T-helper 1 cell treated with Interleukin-12 subunit alpha and Interleukin-12 subunit beta and Interleukin-4 antibody, amounts not matched to agents 30 μg/mL and 1 μg/mL, for 36 hours (primary cell): ENCODE data around the gene FMN2.

Experiments used
- H3K27ac Mint-ChIP-seq: one replicate; pipeline ENCODE4 v1.8.0; 2021; ENCODE audit warnings: mild to moderate bottlenecking, mixed read lengths
- H3K27me3 Mint-ChIP-seq: one replicate; pipeline ENCODE4 v1.8.0; 2021; ENCODE audit warnings: low read depth, mixed read lengths
- H3K36me3 Mint-ChIP-seq: one replicate; pipeline ENCODE4 v1.8.0; 2021; ENCODE audit warnings: low read depth, mixed read lengths
- H3K4me1 Mint-ChIP-seq: one replicate; pipeline ENCODE4 v1.8.0; 2021; ENCODE audit warnings: low read depth, mixed read lengths
- H3K4me3 Mint-ChIP-seq: one replicate; pipeline ENCODE4 v1.8.0; 2021; ENCODE audit warnings: mild to moderate bottlenecking, moderate library complexity, mixed read lengths
- H3K9me3 Mint-ChIP-seq: one replicate; pipeline ENCODE4 v1.8.0; 2021; ENCODE audit warnings: mixed read lengths

FMN2 gene

DNA sequence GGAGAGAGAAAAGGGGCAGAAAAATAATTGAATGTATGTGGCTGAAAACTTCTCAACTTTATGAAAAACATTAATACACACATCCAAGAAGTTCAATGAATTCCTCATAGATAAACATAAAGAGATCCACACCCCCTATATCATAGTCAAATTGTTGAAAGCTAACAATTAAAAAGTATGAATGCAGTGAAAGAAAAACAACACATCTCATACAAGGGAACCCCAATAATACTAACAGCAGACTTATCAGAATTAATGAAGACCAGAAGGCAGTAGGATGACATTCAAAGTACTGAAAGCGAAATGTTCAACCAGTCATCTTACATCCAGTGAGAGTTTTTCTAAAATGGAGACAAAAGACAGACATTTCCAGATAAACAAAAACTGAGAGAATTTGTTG is 134.4 kb downstream of the FMN2 start:
- H3K36me3 Mint-ChIP-seq: no peaks in the 10 kb centered on the region
- no peak overlapping the region for H3K27ac Mint-ChIP-seq
- H3K4me3 Mint-ChIP-seq: no peak overlapping the region
- H3K27me3 Mint-ChIP-seq: no peaks in the 10 kb centered on the region
- peaks cover 39% of the 10 kb centered on the region for H3K9me3 Mint-ChIP-seq
- H3K4me1 Mint-ChIP-seq: no peaks in the 10 kb centered on the region

GRCh38 chr1:240230816-240231215 is 139.1 kb downstream of the FMN2 start:
- Mint-ChIP-seq H3K27ac (no peak overlapping the region), H3K27me3 (no peaks in the 10 kb centered on the region), H3K4me3 (no peak overlapping the region), H3K36me3 (no peaks in the 10 kb centered on the region), H3K4me1 (no peaks in the 10 kb centered on the region), H3K9me3 (peaks cover 9% of the 10 kb centered on the region)

DNA sequence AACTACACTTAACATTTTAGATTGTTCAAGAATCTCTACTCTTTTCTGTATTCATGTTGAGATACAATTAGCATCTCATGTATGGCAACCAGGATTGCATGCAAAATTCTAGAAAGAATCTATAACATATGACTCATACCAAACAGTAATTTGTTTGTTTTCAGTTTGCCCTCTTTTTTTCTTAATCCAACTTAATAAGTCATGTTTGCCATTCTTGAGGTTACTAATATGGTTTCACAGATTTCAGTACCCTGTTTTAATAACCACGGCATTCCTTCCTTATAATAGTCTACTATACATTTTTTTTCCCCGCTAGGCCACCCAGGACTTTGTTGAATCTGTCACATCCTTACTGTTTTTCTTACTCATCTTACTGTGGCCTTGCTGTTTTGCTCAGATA is 140.8 kb downstream of the FMN2 start:
- Mint-ChIP-seq H3K9me3 (no peaks in the 10 kb centered on the region), H3K36me3 (no peaks in the 10 kb centered on the region), H3K4me1 (no peaks in the 10 kb centered on the region), H3K27ac (no peak overlapping the region), H3K4me3 (no peak overlapping the region), H3K27me3 (no peaks in the 10 kb centered on the region)

DNA sequence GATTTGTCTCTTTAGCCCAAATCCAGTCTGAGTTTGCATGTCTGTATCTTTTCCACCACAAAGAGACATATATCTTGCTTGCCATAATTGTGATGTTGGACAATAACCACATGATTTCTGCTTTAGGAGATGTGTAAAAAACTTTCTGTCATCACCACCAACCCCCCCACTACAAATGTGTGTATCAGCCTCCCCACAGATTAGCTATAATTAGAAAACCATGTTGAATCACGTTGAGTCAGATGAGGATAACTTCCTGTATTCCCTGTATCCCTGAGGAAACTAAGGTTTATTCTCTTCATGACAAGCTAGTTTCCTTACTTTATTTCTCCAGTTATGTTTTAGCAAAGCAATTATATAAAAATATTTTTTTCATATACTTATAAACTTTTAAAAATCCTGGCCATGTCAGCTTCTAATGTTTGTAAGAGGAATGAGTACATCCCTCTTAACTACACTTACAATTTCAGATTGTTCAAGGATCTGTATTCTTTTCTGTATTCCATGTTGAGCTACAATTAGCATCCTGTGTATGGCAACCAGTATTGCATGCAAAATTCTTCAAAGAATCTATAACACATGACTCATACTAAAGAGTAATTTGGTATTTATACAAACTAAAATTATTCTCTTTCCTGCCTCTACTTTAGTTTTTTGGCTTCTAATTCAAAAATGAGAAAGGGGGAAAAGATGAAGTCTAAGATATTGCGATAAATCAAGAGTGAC is 143.0 kb downstream of the FMN2 start:
- no peak overlapping the region for H3K27ac Mint-ChIP-seq
- no peaks in the 10 kb centered on the region for H3K27me3 Mint-ChIP-seq
- H3K4me1 Mint-ChIP-seq: no peaks in the 10 kb centered on the region
- H3K36me3 Mint-ChIP-seq: no peaks in the 10 kb centered on the region
- no peaks in the 10 kb centered on the region for H3K9me3 Mint-ChIP-seq
- no peak overlapping the region for H3K4me3 Mint-ChIP-seq

DNA sequence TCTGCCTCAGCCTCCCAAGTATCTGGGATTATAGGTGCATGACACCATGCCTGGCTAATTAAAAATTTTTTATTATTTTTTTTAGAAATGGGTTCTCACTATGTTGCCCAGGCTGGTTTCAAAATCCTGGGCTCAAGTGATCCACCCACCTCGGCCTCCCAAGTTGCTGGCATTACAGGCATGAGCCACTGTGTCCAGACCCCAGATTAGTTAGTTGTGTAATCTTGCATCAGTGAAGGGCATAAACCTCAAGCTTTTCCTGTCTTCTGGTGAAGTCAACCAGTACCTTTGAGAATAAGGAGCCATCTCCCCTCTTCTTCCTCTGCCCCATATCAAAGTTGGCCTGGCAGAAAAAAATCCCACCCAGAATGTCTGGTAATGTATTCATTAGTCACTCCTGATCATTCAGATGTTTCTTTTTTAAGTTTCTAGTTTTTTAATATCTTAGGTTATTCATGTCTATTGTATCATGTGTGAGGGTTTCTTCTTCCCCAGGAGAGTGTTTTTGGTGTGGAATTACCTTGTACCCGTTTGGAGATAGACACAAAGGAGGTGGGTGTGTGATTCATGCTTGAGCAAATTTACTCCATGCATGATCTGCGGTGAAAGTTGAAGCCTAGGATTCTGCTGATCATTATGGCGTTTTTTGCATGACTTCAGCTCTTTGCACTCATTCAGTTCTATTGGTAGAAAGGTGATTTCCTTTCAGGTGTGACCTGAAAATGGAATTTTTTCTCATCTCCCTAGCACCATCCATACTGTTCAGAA is 144.0 kb downstream of the FMN2 start:
- Mint-ChIP-seq H3K9me3 (no peaks in the 10 kb centered on the region), H3K36me3 (no peaks in the 10 kb centered on the region), H3K27me3 (no peaks in the 10 kb centered on the region), H3K4me1 (no peaks in the 10 kb centered on the region), H3K27ac (no peak overlapping the region), H3K4me3 (no peak overlapping the region)

DNA sequence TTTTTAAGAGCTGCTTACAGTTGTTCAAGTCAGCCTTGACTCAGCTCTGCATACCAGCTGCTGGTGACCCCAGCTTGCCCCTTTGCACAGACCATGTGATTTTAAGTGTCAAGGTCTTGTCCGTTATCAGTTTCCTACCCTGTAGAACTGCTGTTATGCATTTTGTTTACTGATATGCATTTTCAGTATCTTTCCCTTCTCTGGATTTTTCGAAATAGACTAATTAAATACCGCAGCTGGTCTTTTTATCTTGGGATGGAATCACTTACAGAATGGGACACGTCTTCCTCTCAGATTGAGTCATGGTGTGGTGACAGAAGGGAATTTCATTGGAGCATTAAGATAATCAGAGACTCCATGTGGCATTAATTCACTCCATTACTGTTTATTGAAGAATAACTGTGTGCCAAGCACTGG is 145.6 kb downstream of the FMN2 start:
- H3K4me3 Mint-ChIP-seq: no peak overlapping the region

GRCh38 chr1:240239309-240239708 is 147.6 kb downstream of the FMN2 start:
- Mint-ChIP-seq H3K27ac (no peak overlapping the region), H3K9me3 (peaks cover 8% of the 10 kb centered on the region), H3K36me3 (no peaks in the 10 kb centered on the region), H3K4me3 (no peak overlapping the region), H3K4me1 (no peaks in the 10 kb centered on the region), H3K27me3 (no peaks in the 10 kb centered on the region)

More for the DNA sequence above, 145.6 kb downstream of the FMN2 start:
- H3K27me3 Mint-ChIP-seq: no peaks in the 10 kb centered on the region
- H3K9me3 Mint-ChIP-seq: peaks cover 4% of the 10 kb centered on the region
- no peaks in the 10 kb centered on the region for H3K36me3 Mint-ChIP-seq
- H3K4me1 Mint-ChIP-seq: no peaks in the 10 kb centered on the region
- no peak overlapping the region for H3K27ac Mint-ChIP-seq

DNA sequence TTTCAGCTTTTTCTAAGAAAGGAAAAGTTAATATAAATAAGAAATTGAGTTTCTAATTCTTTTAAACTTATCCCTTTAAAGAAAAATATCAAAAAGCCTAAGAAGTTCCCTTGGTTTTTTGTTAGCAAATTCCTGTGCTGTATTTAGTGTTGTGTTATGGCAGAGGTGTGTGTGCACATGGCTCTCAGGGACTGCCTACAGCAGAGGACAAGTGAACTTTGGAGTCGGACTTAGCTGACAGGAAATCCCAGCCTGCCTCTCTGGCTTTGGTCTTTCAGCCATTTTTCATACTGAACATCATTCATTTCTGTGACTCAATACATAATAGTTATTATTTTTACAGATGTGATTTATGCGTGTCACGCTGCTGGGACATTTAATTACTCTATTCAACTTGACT is 149.6 kb downstream of the FMN2 start:
- Mint-ChIP-seq H3K4me1 (no peaks in the 10 kb centered on the region), H3K27ac (no peak overlapping the region), H3K9me3 (peaks cover 8% of the 10 kb centered on the region), H3K27me3 (no peaks in the 10 kb centered on the region), H3K36me3 (no peaks in the 10 kb centered on the region), H3K4me3 (no peak overlapping the region)

- Mint-ChIP-seq H3K4me3 (no peak overlapping the region), H3K27me3 (no peaks in the 10 kb centered on the region), H3K4me1 (no peaks in the 10 kb centered on the region), H3K27ac (no peak overlapping the region), H3K9me3 (peaks cover 8% of the 10 kb centered on the region), H3K36me3 (no peaks in the 10 kb centered on the region)
Observed at GRCh38 chr1:240242601-240243144, 151.0 kb downstream of the FMN2 start.

DNA sequence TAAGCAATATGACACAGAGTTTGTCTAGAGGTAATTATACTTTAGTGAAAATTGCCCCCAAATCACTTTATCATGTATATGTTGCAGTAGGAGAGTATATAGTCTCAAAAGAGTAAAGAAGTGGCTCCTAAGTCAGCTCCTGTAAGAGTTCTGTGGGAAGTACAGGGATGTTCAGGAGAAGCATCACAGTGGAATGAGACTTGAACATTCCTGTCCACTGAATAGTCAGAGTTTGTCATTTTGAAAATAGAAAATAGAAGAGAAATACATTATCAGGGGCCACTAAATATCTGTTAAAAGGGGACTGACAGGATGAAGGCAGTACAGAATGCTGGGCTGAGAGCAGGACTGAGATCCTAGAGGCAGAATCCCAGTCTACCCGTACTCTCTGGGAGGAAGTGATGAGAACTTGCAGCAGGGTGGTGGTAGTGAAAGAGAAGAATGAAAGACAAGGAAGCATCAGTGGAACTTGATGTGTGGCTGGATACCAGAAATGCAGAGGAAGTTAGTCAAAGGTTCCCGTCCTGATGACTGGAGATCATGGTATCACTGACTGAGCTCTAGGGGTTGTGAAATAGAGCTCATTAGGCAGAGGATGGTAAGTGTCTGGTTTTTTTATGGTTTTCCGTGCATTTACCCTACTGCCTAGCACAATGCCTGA is 153.4 kb downstream of the FMN2 start:
- Mint-ChIP-seq H3K4me3 (no peak overlapping the region), H3K4me1 (no peaks in the 10 kb centered on the region), H3K27me3 (no peaks in the 10 kb centered on the region), H3K27ac (no peak overlapping the region), H3K36me3 (no peaks in the 10 kb centered on the region), H3K9me3 (peaks cover 8% of the 10 kb centered on the region)

DNA sequence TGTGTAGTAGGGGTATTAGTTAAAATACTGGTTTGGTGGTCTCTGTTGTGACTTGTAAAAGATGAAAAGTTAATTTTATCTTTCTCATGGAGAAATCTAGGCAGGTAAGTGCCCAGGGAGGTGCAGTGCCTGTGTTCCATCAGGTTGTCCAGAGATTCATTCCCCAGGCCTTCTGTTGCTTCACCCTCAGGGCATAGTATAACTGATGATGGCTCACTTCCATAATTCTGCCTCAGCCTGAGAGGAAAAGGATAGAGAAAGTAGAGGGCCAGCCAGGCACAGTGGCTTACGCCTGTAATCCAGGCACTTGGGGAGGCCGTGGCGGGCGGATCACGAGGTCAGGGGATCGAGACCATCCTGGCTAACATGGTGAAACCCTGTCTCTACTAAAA is 153.9 kb downstream of the FMN2 start:
- Mint-ChIP-seq H3K9me3 (peaks cover 11% of the 10 kb centered on the region), H3K4me3 (no peak overlapping the region), H3K27ac (no peak overlapping the region), H3K36me3 (no peaks in the 10 kb centered on the region), H3K4me1 (no peaks in the 10 kb centered on the region), H3K27me3 (no peaks in the 10 kb centered on the region)

DNA sequence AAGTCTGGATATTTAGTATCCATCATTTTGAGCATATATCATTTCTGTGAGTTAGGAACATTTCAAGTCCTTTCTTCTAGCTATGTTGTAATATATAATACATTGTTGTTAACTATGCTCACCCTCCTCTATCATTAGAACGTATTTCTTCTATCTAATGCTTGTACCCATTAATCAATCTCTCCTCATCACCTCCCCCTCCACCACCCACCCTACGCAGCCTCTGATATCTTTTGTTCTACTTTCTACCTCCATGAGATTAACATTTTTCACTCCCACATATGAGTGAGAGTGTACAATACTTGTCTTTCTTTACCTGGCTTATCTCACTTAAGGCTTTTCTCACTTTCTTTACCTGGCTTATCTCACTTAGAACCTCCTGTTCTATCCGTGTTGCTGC is 156.2 kb downstream of the FMN2 start:
- Mint-ChIP-seq H3K4me3 (no peak overlapping the region), H3K4me1 (no peaks in the 10 kb centered on the region), H3K27ac (no peak overlapping the region), H3K36me3 (no peaks in the 10 kb centered on the region), H3K27me3 (no peaks in the 10 kb centered on the region), H3K9me3 (peaks cover 5% of the 10 kb centered on the region)

GRCh38 chr1:240254006-240254405 is 162.3 kb downstream of the FMN2 start:
- Mint-ChIP-seq H3K27ac (no peak overlapping the region), H3K36me3 (peaks cover 4% of the 10 kb centered on the region), H3K27me3 (no peaks in the 10 kb centered on the region), H3K4me3 (no peak overlapping the region), H3K4me1 (no peaks in the 10 kb centered on the region), H3K9me3 (peaks cover 19% of the 10 kb centered on the region)

- Mint-ChIP-seq H3K4me3 (no peak overlapping the region), H3K9me3 (peaks cover 19% of the 10 kb centered on the region), H3K27ac (no peak overlapping the region), H3K4me1 (no peaks in the 10 kb centered on the region), H3K36me3 (peaks cover 4% of the 10 kb centered on the region), H3K27me3 (no peaks in the 10 kb centered on the region)
Observed at GRCh38 chr1:240254778-240255291, 163.2 kb downstream of the FMN2 start.
